Right ventricle myocardium inferior (tissue), 1 donor: Measurements from ENCODE around the gene SYT1. TPM values are rescaled to one million over a fixed set of nuclear protein-coding genes. Genes with fewer than 3 reads are reported as not detected.
"Not testable (repeated sequence)": the region's sequence is repeated elsewhere in the genome, so short reads cannot be mapped to it uniquely, and the experiment has no call there.

ENCODE experiments used
- ATAC-seq: fragments of 200-7000 bp; cut with Tn5 transposase; one replicate; pipeline ENCODE4 v1.9.1; 2020; ENCODE audit warnings: mild to moderate bottlenecking, moderate library complexity
- DNase-seq: peaks from one replicate; pipeline ENCODE4 v3.0.0; 2021; ENCODE audit errors: missing footprints
- intact Hi-C: fragments of 100-400 bp; cut with DNase I; formaldehyde crosslinking; loops from one replicate; pipeline ENCODE4 v1.11.0; 2022
- total RNA-seq: library from RNA; stranded (reverse); fragmentation: NEBNext Ultra II Directional; extraction: Animal tissue kit (Norgen Biotek cat#: 25700); gene quantifications from one replicate; pipeline ENCODE4 v1.2.1, GENCODE V29; 2021
- donor health status: DM: no; HTN: yes; CAD: no; lungs with severe emphysema.

SYT1 gene
- total RNA-seq, 1 donor from 2014 or later, result 0.24 TPM

DNA sequence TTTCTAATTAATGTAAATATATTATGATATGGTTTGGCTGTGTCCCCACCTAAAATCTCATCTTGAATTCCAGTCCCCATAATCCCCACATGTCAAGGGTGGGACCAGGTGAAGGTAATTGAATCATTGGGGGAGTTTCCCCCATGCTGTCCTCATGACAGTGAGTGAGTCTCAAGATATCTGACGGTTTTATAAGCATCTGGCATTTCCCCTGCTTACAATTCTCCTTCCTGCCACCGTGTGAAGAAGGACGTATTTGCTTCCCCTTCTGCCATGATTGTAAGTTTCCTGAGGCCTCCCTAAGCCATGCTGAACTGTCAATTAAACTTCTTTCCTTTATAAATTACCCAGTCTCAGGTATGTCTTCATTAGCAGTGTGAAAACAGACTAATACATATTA is 562.2 kb downstream of the SYT1 start:
- intact Hi-C loops, DNase-seq, ATAC-seq: not testable (repeated sequence)

DNA sequence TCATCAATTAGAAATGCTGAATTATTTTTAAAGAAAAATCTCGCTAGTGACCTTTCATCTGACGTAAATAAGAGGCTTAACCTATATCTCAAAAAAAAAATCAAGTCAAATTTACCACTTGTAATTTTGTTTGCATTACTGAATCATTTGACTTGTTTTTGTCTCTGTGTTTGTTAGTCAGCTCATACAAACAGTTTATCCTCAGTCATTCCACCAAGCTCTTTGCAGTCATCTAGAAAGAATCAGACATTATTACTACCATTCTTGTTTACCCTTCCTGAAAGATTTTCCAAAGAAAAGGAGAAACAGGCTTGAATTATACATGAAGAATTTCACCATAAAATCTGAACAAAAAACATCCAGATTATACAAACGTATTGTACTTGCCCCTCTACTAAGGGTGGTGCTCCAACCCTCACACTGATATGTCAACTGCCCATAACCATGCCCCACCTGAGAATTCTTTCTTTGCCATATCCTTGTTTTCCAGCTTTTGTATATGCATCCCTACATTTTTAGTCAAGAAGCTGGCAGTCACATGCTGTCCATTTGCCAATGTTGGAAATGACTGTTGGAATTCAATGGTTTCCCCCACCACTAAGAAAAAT is 569.0 kb downstream of the SYT1 start:
- intact Hi-C loops, result no loop called here
- DNase-seq (no peak), ATAC-seq (no peak)

- DNase-seq (no peak), ATAC-seq (no peak)
- intact Hi-C loops, result no loop called here
Observed at GRCh38 chr12:79434561-79434960, 570.0 kb downstream of the SYT1 start.

DNA sequence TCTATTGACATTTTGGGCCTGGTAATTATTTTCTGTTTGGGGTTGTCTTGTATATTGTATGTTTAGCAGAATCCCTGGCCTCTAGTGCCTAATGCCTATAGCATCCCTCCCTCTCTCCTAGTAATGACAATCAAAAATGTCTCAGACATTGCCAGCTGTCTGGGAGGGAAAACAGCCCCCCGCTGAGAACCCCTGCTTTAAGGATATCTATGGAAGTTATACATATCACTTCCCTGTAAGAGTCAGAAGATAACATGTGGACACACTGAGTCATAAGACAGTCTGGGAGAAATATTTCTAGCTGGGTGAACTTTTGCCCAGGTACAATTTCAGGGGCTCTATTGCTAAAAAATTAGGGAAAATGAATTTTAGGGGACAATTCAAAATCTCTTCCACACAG is 571.2 kb downstream of the SYT1 start:
- no peak for DNase-seq
- intact Hi-C loops, result no loop called here
- ATAC-seq, result no peak

DNA sequence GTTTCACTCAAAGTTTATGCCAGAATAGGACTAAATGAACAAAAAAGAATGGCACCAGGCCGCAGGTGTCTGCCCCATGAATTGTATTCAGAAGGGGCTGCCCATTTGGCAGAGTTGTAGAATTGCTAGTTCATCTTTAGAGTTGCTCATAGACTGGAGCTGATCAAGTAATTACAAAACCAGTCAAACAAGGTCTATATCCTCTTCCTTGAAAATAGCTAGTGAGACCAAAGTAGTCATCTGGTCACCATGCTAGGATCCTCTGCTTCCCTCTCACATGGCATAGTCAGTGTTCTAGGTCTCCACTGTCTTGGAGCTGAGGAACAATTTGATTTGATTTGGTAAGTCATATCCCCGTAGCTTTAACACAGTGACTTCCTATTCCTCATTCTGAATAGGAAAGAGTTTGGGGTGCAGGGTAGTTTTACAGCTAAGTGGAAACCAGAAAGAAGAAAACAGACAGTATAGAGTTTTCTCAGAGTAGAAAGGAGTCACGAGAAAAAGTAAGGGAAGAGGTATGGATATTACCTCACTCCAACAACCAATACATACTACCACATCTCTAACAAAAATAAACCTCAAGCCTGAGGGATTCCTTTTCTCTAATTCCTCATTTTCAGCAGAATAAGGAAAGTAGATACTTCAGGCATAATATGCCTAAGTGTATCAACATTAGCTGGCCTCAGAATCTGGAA is 574.1 kb downstream of the SYT1 start:
- ATAC-seq, result no peak
- intact Hi-C loops, result no loop called here
- DNase-seq, result no peak

- ATAC-seq (no peak), DNase-seq (no peak)
- intact Hi-C loops, result no loop called here
Observed at GRCh38 chr12:79439175-79439825, 574.7 kb downstream of the SYT1 start.

DNA sequence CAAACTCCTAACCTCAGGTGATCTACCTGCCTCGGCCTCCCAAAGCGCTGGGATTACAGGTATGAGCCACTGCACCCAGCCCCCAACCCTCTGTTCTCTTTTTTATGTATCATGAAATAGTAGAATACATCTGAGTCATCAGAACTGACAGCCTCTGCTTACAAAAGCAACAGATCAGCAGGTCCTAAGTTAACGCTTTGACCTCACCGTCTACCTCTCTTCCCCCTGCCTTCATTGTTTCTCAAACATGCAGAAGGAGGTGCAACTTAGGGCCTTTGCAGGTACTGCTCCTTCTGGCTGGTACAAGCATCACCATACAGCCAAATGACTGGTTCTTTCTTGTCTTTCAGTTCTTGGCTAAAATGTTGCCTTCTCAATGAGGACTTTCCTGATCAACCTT is 577.0 kb downstream of the SYT1 start:
- intact Hi-C loops, result no loop called here
- ATAC-seq, result no peak

DNA sequence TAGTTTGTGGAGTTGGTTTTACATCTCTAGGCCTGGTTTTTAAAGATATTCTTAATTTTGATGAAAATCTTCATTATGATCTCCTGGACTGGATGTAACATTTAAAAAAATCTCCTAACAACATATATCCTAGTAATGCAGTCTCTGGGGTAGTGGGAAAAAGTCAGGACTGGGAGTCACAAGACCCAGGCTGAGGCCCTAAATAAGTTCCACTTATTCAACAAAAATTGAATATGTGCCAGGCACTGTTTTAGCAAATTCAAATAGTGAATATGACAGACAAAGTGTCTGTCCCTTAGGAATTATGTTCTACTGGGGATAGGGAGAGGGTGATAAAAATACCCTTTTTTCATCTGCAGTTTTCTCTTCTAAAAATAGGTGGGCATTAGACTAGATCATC is 577.8 kb downstream of the SYT1 start:
- DNase-seq (no peak), ATAC-seq (no peak)
- intact Hi-C loops, result no loop called here

More for the DNA sequence above, 577.0 kb downstream of the SYT1 start:
- DNase-seq, result no peak

- ATAC-seq (no peak), DNase-seq (no peak)
- intact Hi-C loops, result no loop called here
Observed at GRCh38 chr12:79444089-79444488, 579.5 kb downstream of the SYT1 start.

- no peak for ATAC-seq
Observed at GRCh38 chr12:79448816-79449215, 584.2 kb downstream of the SYT1 start.

GRCh38 chr12:79451365-79451764 is 586.8 kb downstream of the SYT1 start:
- DNase-seq (no peak), ATAC-seq (no peak)
- intact Hi-C loops, result no loop called here

More at GRCh38 chr12:79448816-79449215, 584.2 kb downstream of the SYT1 start:
- DNase-seq, result no peak
- intact Hi-C loops, result no loop called here

- ATAC-seq (peak; percentile 87), DNase-seq (peak; percentile 71)
- intact Hi-C loops, result no loop called here
Observed at GRCh38 chr12:79451978-79452377, 587.4 kb downstream of the SYT1 start.

- ATAC-seq, result no peak
- intact Hi-C loops, result no loop called here
Observed at GRCh38 chr12:79452906-79453305, 588.3 kb downstream of the SYT1 start.

GRCh38 chr12:79453820-79454219 is 589.2 kb downstream of the SYT1 start:
- no peak for DNase-seq
- intact Hi-C loops, result no loop called here
- ATAC-seq, result no peak

More at GRCh38 chr12:79452906-79453305, 588.3 kb downstream of the SYT1 start:
- DNase-seq, result no peak

DNA sequence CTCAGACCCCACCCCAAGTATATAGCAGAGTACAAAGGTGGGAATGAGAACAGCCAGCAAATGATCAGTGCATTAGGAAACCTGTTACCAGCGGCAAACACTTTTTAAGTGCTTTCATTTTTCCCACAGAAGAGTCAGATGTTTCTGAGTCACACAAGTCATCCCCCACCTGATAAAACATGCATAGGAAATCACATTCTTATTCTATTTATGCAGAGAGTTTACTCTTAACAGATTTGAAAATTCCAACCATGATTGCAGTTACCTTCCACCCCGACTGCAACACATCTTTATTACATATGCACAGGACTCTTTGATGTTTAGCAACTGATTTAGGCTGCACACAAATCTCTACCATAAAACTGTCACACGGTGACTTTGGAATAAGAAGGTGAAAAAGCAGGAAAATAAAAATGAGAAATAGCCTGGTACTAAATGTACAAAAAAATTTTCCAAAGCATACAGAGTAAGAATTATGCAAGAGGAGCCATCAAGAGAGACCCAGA is 589.8 kb downstream of the SYT1 start:
- intact Hi-C loops, result no loop called here
- no peak for DNase-seq
- ATAC-seq, result no peak

- ATAC-seq, result no peak
- no peak for DNase-seq
- intact Hi-C loops, result no loop called here
Observed at GRCh38 chr12:79455286-79455685, 590.7 kb downstream of the SYT1 start.

DNA sequence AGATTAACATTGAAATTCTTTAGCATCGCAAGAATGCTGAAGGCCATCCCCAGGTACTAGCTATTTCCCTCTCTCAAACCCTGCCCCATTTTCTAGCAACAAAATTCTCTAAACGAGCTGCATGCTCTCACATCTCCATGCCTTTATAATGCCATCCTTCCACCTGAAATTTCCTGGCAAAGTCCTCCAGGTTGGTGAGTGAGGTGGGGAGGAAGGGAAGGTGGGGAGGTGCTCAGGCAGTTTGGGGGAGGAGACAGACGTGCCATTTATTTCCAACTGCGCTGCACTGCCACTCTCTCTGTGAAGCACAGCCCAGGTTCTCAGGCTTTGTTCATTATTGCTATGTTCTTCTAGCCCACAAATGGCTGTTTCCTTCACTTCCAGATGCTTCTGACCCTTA is 617.7 kb downstream of the SYT1 start:
- intact Hi-C loops, result no loop called here
- DNase-seq, result no peak
- ATAC-seq, result no peak

DNA sequence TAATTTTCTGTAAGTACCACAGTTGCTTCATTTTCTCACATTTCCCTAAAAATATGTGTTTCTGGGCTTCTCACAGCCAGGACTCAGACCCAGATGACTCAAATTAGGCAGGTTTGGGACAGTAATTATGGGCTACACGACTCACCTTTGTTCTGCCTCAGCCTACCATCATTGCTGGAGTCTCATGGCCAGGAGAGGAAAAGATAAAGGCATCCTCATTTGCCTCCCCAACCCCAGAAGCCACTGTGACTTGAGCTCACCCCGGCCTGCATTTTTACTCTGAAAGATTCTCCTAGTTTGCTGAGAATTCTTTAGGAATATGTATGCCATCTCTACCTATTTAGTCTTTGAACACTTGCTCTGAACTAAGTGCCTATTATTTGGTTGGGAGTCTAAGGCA is 618.3 kb downstream of the SYT1 start:
- intact Hi-C loops, result no loop called here
- DNase-seq (no peak), ATAC-seq (no peak)

DNA sequence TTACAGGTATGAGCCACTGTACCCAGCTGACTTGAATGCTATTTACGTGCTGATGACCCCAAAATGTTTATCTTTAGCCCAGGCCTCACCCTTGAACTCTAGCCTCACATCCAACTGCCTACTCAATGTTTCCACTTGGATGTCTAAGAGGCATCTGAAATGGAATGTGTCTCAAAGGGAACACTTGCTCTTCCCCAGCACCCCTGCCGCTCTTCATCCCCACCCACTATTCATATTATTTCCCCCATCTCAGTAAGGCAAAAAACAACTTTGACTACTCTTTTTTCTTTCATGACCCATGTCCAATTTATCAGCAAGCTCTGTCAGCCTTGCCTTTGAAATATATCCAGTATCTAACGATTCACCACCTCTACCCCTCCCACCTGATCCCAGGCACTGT is 621.6 kb downstream of the SYT1 start:
- DNase-seq (no peak), ATAC-seq (no peak)
- intact Hi-C loops, result no loop called here
